Measurements from ENCODE around the gene RBM20. TPM values are rescaled to one million over a fixed set of nuclear protein-coding genes. Genes with fewer than 3 reads are reported as not detected.

Gene RBM20
- total and polyA plus RNA-seq, 10 of the 15 experiments (the other 5 are each of a cell fraction or from before 2014, with no cell fraction given), result 0.04 to 0.26 (median 0.15) TPM

- no peak for TF ChIP-seq PAX5 (IDR thresholded peaks at IDR 0.05; ENCODE audit: borderline replicate concordance, low read depth, low read length)
- no peak for TF ChIP-seq HCFC1 (IDR thresholded peaks at IDR 0.05; ENCODE audit: low read length)
These were observed 193.5 kb downstream of the RBM20 start (continued) for GRCh38 chr10:110837418-110838171.

- H3K27ac ChIP-seq (ENCODE audit: control insufficient read depth, insufficient read depth), result peak overlapping the region; percentile 97; the same call in 1 of the 2 replicates
- BruUV-seq (replicated peaks), result no TSS peak
- TF ChIP-seq SPI1 (IDR thresholded peaks at IDR 0.05; ENCODE audit: borderline replicate concordance, insufficient read depth, low read depth, low read length) (no peak), ZNF592 (IDR thresholded peaks at IDR 0.05) (no peak), ZNF622 (IDR thresholded peaks at IDR 0.05) (no peak), NR2F1 (conservative IDR thresholded peaks at IDR 0.05) (no peak), SRF (IDR thresholded peaks at IDR 0.05; ENCODE audit: low read depth in 2 of 2, low read length in 2 of 2) (no peak), BACH1 (IDR thresholded peaks at IDR 0.05; ENCODE audit: borderline replicate concordance) (no peak), ETV6 (conservative IDR thresholded peaks at IDR 0.05 in 1 of 2, IDR thresholded peaks at IDR 0.05 in 1 of 2; ENCODE audit: borderline replicate concordance in 1 of 2, low read depth in 1 of 2) (no peak), IRF4 (IDR thresholded peaks at IDR 0.05; ENCODE audit: low read depth, low read length) (no peak), RAD51 (IDR thresholded peaks at IDR 0.05) (no peak), SIN3A (IDR thresholded peaks at IDR 0.05; ENCODE audit: low read depth, low read length) (no peak), SIX5 (IDR thresholded peaks at IDR 0.05; ENCODE audit: low read depth, low read length, severe bottlenecking) (no peak), RELA (IDR thresholded peaks at IDR 0.05; ENCODE audit: borderline replicate concordance, partially characterized antibody) (no peak), NKRF (conservative IDR thresholded peaks at IDR 0.05) (no peak)
These were observed 196.2 kb downstream of the RBM20 start for GRCh38 chr10:110840225-110840922.

More at GRCh38 chr10:110840225-110840922, 196.2 kb downstream of the RBM20 start:
- Histone ChIP-seq H3K9ac (ENCODE audit: control insufficient read depth, insufficient read depth, low read length) (peak overlapping the region; percentile 10; the same call in 1 of the 2 replicates), H3K4me1 (ENCODE audit: control insufficient read depth, insufficient read depth, low read length) (peaks cover 46% of the 10 kb centered on the region), H3K36me3 (ENCODE audit: control insufficient read depth in 2 of 2, insufficient read depth in 2 of 2, low read length in 1 of 2) (no peaks in the 10 kb centered on the region), H3K79me2 (ENCODE audit: control insufficient read depth, insufficient read depth, low read length) (peaks cover 10% of the 10 kb centered on the region), H2AFZ (ENCODE audit: control insufficient read depth, low read depth, low read length) (no peak overlapping the region), H4K20me1 (ENCODE audit: control insufficient read depth, insufficient read depth) (no peaks in the 10 kb centered on the region), H3K27me3 (replicated peaks in 1 of 2; ENCODE audit: control insufficient read depth in 2 of 2, insufficient read depth in 2 of 2, low read length in 1 of 2) (no peaks in the 10 kb centered on the region), H3K9me3 (replicated peaks; ENCODE audit: control insufficient read depth, insufficient read depth, low read length) (no peaks in the 10 kb centered on the region), H3K4me2 (ENCODE audit: control insufficient read depth, insufficient read depth) (peak overlapping the region; percentile 80; the same call in 1 of the 2 replicates), H3K4me3 (no peak overlapping the region)
- DNase-seq (ENCODE audit: low read depth, low spot score), result no peak
- RAD21 ChIA-PET (ENCODE audit: unreplicated experiment), result interaction anchor here (1.3 to 7.3 kb wide), 6 partner anchors 17 to 92 kb away, joined by 4 to 138 read pairs (median 12); no protein-coding TSS in a partner anchor
- no peak for FAIRE-seq
- no peak for ATAC-seq
- in situ Hi-C loops (cut with MboI), result no loop called here
- POLR2A ChIA-PET, result interaction anchor here (0.7 to 7.4 kb wide), 5 partner anchors 10 to 79 kb away, joined by 4 to 78 read pairs (median 40); partner anchors contain the start of gene BBIP1
- intact Hi-C loops (cut with micrococcal nuclease; ENCODE audit: unreplicated experiment), result no loop called here
- 86% methylated on average over 5 of the region's 5 CpGs for WGBS (ENCODE audit: insufficient coverage, insufficient replicate concordance, low lambda C conversion rate, missing lambda C conversion rate)
- SMC1A ChIA-PET (ENCODE audit: uncharacterized antibody, unreplicated experiment), result interaction anchor here (2.9 to 12.5 kb wide), 7 partner anchors 12 to 65 kb away, joined by 12 to 188 read pairs (median 57); no protein-coding TSS in a partner anchor
- CTCF ChIA-PET, result interaction anchor here (1.2 to 6.8 kb wide), 4 partner anchors 10 to 37 kb away, joined by 3 to 70 read pairs (median 18); no protein-coding TSS in a partner anchor

All from GM12878 (cell line).